ENCODE results near the gene CADPS.

DNA sequence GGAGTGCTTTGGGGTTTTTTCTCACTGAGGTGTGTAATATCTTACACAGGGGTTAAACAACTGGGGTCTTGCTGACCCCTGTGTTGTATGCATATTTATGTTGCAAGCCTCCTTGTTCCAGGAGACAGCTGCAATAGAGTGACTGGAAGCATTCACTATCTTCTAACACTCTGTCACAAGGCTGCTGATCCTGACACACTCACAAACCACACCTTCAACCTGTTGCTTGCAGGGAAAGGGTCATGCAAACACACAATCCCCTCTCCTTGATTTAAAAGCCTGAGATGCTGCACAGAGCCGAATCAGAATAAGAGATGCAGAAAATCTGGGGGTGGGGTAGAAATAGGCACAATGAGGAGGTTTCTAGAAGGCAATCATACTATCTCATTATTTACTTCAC lies 197.3 kb downstream of the CADPS start:
- TF ChIP-seq, protein P1, sequence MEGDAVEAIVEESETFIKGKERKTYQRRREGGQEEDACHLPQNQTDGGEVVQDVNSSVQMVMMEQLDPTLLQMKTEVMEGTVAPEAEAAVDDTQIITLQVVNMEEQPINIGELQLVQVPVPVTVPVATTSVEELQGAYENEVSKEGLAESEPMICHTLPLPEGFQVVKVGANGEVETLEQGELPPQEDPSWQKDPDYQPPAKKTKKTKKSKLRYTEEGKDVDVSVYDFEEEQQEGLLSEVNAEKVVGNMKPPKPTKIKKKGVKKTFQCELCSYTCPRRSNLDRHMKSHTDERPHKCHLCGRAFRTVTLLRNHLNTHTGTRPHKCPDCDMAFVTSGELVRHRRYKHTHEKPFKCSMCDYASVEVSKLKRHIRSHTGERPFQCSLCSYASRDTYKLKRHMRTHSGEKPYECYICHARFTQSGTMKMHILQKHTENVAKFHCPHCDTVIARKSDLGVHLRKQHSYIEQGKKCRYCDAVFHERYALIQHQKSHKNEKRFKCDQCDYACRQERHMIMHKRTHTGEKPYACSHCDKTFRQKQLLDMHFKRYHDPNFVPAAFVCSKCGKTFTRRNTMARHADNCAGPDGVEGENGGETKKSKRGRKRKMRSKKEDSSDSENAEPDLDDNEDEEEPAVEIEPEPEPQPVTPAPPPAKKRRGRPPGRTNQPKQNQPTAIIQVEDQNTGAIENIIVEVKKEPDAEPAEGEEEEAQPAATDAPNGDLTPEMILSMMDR (conservative IDR thresholded peaks at IDR 0.05), result no peak
- no peak for TF ChIP-seq ZFX (IDR thresholded peaks at IDR 0.05)
